Stimulated activated CD4-positive, alpha-beta T cell treated with anti-CD3 and anti-CD28 coated beads, Interleukin-1b, Interleukin-23, amount 100 ng/mL, for 48 hours (primary cell): ENCODE results near the gene MSLN.
"Not testable (repeated sequence)": the region's sequence is repeated elsewhere in the genome, so short reads cannot be mapped to it uniquely, and the experiment has no call there.

Experiments
- DNase-seq: peaks from one replicate; pipeline ENCODE4 v3.0.0-alpha.2; 2020

Gene MSLN

GRCh38 chr16:761625-762513, 1.3 kb downstream of the MSLN start:
- DNase-seq, result no peak

- no peak for DNase-seq
Measured at GRCh38 chr16:762595-763268, 2.2 kb downstream of the MSLN start.

GRCh38 chr16:763369-764183, 3.0 kb downstream of the MSLN start:
- no peak for DNase-seq

- no peak for DNase-seq
Measured at GRCh38 chr16:764184-764750, 3.7 kb downstream of the MSLN start.

GRCh38 chr16:764848-765487, 4.4 kb downstream of the MSLN start:
- DNase-seq, result no peak

GRCh38 chr16:765488-765865, 4.9 kb downstream of the MSLN start:
- DNase-seq, result no peak

GRCh38 chr16:766008-766819, 5.7 kb downstream of the MSLN start:
- no peak for DNase-seq

- no peak for DNase-seq
Measured at GRCh38 chr16:766820-767640, 6.5 kb downstream of the MSLN start.

- no peak for DNase-seq
Measured at GRCh38 chr16:767743-768235, 7.3 kb downstream of the MSLN start.

GRCh38 chr16:768428-768827, 7.9 kb downstream of the MSLN start:
- DNase-seq, result no peak

GRCh38 chr16:769184-769784, 8.8 kb downstream of the MSLN start:
- DNase-seq, result no peak

- no peak for DNase-seq
Measured at GRCh38 chr16:769934-770333, 9.4 kb downstream of the MSLN start.

- DNase-seq, result no peak
Measured at GRCh38 chr16:770411-770810, 9.9 kb downstream of the MSLN start.

GRCh38 chr16:772959-773358, 12.4 kb downstream of the MSLN start:
- no peak for DNase-seq

- no peak for DNase-seq
Measured at GRCh38 chr16:774086-775001, 13.8 kb downstream of the MSLN start.

GRCh38 chr16:775236-775796, 14.8 kb downstream of the MSLN start:
- no peak for DNase-seq

GRCh38 chr16:776298-776697, 15.8 kb downstream of the MSLN start:
- DNase-seq, result not testable (repeated sequence)

- DNase-seq, result no peak
Measured at GRCh38 chr16:776824-777223, 16.3 kb downstream of the MSLN start.

- DNase-seq, result no peak
Measured at GRCh38 chr16:777826-778225, 17.3 kb downstream of the MSLN start.
